Jurkat, Clone E6-1 (cell line): ENCODE measurements around the gene RMND1.

Source experiments
- DNase-seq: peaks from one replicate; pipeline ENCODE4 v3.0.0-alpha.2; 2011; ENCODE audit warnings: low read depth, low spot score
- H3K4me3 ChIP-seq: 2 replicates; pipeline ENCODE4 v1.5.1; 2011; ENCODE audit warnings: mild to moderate bottlenecking, low read length, control low read depth, moderate library complexity

RMND1 gene

GRCh38 chr6:151430886-151431285 lies 21.0 kb downstream of the RMND1 start:
- DNase-seq = no peak
- no peak overlapping the region for H3K4me3 ChIP-seq

- DNase-seq = no peak
- H3K4me3 ChIP-seq = no peak overlapping the region
Observed at GRCh38 chr6:151428093-151428735, 23.7 kb downstream of the RMND1 start.

- no peak for DNase-seq
- no peak overlapping the region for H3K4me3 ChIP-seq
Observed at GRCh38 chr6:151425561-151425960, 26.4 kb downstream of the RMND1 start.

GRCh38 chr6:151422981-151423380 lies 28.9 kb downstream of the RMND1 start:
- no peak overlapping the region for H3K4me3 ChIP-seq
- DNase-seq = no peak

GRCh38 chr6:151417477-151417876 lies 34.4 kb downstream of the RMND1 start:
- DNase-seq = no peak
- no peak overlapping the region for H3K4me3 ChIP-seq

- DNase-seq = no peak
- no peak overlapping the region for H3K4me3 ChIP-seq
Observed at GRCh38 chr6:151414641-151415260, 37.2 kb downstream of the RMND1 start.

GRCh38 chr6:151413372-151414145 lies 38.4 kb downstream of the RMND1 start:
- H3K4me3 ChIP-seq = no peak overlapping the region
- peak; percentile 79 for DNase-seq

GRCh38 chr6:151412909-151413308 lies 39.0 kb downstream of the RMND1 start:
- H3K4me3 ChIP-seq = no peak overlapping the region
- no peak for DNase-seq

- no peak for DNase-seq
- H3K4me3 ChIP-seq = no peak overlapping the region
Observed at GRCh38 chr6:151409679-151410078, 42.2 kb downstream of the RMND1 start.

- no peak for DNase-seq
- no peak overlapping the region for H3K4me3 ChIP-seq
Observed at GRCh38 chr6:151409260-151409659, 42.7 kb downstream of the RMND1 start.

GRCh38 chr6:151408858-151409257 lies 43.1 kb downstream of the RMND1 start:
- DNase-seq = no peak
- H3K4me3 ChIP-seq = no peak overlapping the region

GRCh38 chr6:151403919-151404308 lies 48.0 kb downstream of the RMND1 start:
- no peak for DNase-seq
- H3K4me3 ChIP-seq = no peak overlapping the region

- DNase-seq = no peak
- no peak overlapping the region for H3K4me3 ChIP-seq
Observed at GRCh38 chr6:151402228-151402627, 49.7 kb downstream of the RMND1 start.

GRCh38 chr6:151400473-151400872 lies 51.5 kb downstream of the RMND1 start:
- DNase-seq = no peak
- no peak overlapping the region for H3K4me3 ChIP-seq

GRCh38 chr6:151399679-151400078 lies 52.2 kb downstream of the RMND1 start:
- no peak overlapping the region for H3K4me3 ChIP-seq
- DNase-seq = peak; percentile 23

- H3K4me3 ChIP-seq = no peak overlapping the region
- no peak for DNase-seq
Observed at GRCh38 chr6:151393410-151393809, 58.5 kb downstream of the RMND1 start.

- no peak for DNase-seq
- peak overlapping the region; percentile 78 for H3K4me3 ChIP-seq
Observed at GRCh38 chr6:151392427-151392826, 59.5 kb downstream of the RMND1 start.

- DNase-seq = peak; percentile 51
- H3K4me3 ChIP-seq = peak within 1 kb of the TSS; percentile 78
Observed at GRCh38 chr6:151391471-151392413, 60.2 kb downstream of the RMND1 start, which contains the start of gene ZBTB2. Gene ZBTB2, minus strand, starts transcription at chr6:151391559. Its CDS starts 17,922 bp downstream, at chr6:151373637.

- peak; percentile 63 for DNase-seq
- peak overlapping the region; percentile 78 for H3K4me3 ChIP-seq
Observed at GRCh38 chr6:151390851-151391470, 61.0 kb downstream of the RMND1 start.
